Esophagus squamous epithelium (tissue), 4 donors: ENCODE results near the gene NOL12.

ENCODE experiments used
- POLR2A ChIP-seq, 4 donors: fragments of 450-650 bp; IDR thresholded peaks; one replicate each; pipeline ENCODE4 v1.6.1; 2017; ENCODE audit warnings: antibody characterized with exemption in 4 of 4, mild to moderate bottlenecking in 4 of 4, moderate library complexity in 3 of 4
- TF ChIP-seq, protein P1 (sequence below), 6 experiments: fragments of 450-650 bp in 4 of 6; fragments of 200-600 bp in 2 of 6; sonication (generic) in 2 of 6; IDR thresholded peaks; one replicate each; pipeline ENCODE4 v1.5.1; 2016 to 2019; ENCODE audit warnings: antibody characterized with exemption in 6 of 6, mild to moderate bottlenecking in 4 of 6, moderate library complexity in 4 of 6

DNA sequence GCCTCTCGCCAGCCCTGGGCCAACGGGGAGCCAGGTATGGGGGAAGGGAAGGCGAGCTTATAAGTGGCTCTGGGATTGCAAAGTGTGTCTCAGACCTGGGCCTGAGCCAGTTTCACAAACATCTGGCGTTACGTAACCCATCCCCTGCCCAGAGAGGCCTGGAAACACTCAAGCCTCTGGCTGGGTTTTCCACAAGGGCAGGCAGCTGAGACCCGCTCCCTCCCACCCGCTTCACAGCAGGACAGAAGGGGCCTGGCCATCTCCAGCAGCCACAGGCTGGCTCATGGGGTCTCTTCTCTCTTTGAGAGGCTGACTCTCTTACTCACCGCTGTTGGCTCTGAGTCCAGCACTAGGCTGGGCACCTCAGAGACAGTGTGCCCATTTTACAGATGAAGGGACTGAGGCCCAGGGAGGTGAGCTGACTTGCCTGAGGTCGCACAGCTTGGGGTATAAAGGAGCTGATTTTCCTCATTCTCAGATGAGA is 55.2 kb downstream of the NOL12 start:
- TF ChIP-seq, protein P1, sequence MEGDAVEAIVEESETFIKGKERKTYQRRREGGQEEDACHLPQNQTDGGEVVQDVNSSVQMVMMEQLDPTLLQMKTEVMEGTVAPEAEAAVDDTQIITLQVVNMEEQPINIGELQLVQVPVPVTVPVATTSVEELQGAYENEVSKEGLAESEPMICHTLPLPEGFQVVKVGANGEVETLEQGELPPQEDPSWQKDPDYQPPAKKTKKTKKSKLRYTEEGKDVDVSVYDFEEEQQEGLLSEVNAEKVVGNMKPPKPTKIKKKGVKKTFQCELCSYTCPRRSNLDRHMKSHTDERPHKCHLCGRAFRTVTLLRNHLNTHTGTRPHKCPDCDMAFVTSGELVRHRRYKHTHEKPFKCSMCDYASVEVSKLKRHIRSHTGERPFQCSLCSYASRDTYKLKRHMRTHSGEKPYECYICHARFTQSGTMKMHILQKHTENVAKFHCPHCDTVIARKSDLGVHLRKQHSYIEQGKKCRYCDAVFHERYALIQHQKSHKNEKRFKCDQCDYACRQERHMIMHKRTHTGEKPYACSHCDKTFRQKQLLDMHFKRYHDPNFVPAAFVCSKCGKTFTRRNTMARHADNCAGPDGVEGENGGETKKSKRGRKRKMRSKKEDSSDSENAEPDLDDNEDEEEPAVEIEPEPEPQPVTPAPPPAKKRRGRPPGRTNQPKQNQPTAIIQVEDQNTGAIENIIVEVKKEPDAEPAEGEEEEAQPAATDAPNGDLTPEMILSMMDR (IDR thresholded peaks at IDR 0.05): no peak
- TF ChIP-seq POLR2A (IDR thresholded peaks at IDR 0.05): no peak
